ENCODE data around the gene ARMH3.
A peak's percentile ranks its signal among the peaks of the same experiment; 100 is the strongest.

Gene ARMH3

GRCh38 chr10:101857802-101858476, 198.0 kb downstream of the ARMH3 start:
- DNase-seq (ENCODE audit: low read depth in 2 of 2) = no peak

- DNase-seq (ENCODE audit: low read depth in 2 of 2) = no peak
Observed at GRCh38 chr10:101856626-101857025, 199.3 kb downstream of the ARMH3 start.

GRCh38 chr10:101851411-101852116, 204.4 kb downstream of the ARMH3 start:
- no peak for DNase-seq (ENCODE audit: low read depth in 2 of 2)

- no peak for DNase-seq (ENCODE audit: low read depth in 2 of 2)
Observed at GRCh38 chr10:101850749-101851148, 205.2 kb downstream of the ARMH3 start.

GRCh38 chr10:101848894-101849351, 207.1 kb downstream of the ARMH3 start:
- DNase-seq (ENCODE audit: low read depth in 2 of 2) = no peak

- no peak for DNase-seq (ENCODE audit: low read depth in 2 of 2)
Observed at GRCh38 chr10:101848408-101848807, 207.6 kb downstream of the ARMH3 start.

- no peak for DNase-seq (ENCODE audit: low read depth in 2 of 2)
Observed at GRCh38 chr10:101845893-101846292, 210.1 kb downstream of the ARMH3 start.

- no peak for DNase-seq (ENCODE audit: low read depth in 2 of 2)
Observed at GRCh38 chr10:101843032-101844021, 212.6 kb downstream of the ARMH3 start, which contains the start of gene KCNIP2. KCNIP2 (minus strand) TSS chr10:101843800; CDS start chr10:101843568, 232 bp downstream.

GRCh38 chr10:101841826-101842225, 214.1 kb downstream of the ARMH3 start:
- DNase-seq (ENCODE audit: low read depth in 2 of 2) = no peak

- peak; percentile 70 to 71 for DNase-seq (ENCODE audit: low read depth in 2 of 2)
Observed at GRCh38 chr10:101840741-101841453, 215.1 kb downstream of the ARMH3 start.

- DNase-seq (ENCODE audit: low read depth in 2 of 2) = no peak
Observed at GRCh38 chr10:101840102-101840684, 215.8 kb downstream of the ARMH3 start.

- peak; percentile 53 to 63 for DNase-seq (ENCODE audit: low read depth in 2 of 2)
Observed at GRCh38 chr10:101839416-101840063, 216.4 kb downstream of the ARMH3 start.

GRCh38 chr10:101839002-101839401, 217.0 kb downstream of the ARMH3 start:
- no peak for DNase-seq (ENCODE audit: low read depth in 2 of 2)

GRCh38 chr10:101838416-101838970, 217.5 kb downstream of the ARMH3 start:
- DNase-seq (ENCODE audit: low read depth in 2 of 2) = no peak

- no peak for DNase-seq (ENCODE audit: low read depth in 2 of 2)
Observed at GRCh38 chr10:101837748-101838147, 218.2 kb downstream of the ARMH3 start.

- no peak for DNase-seq (ENCODE audit: low read depth in 2 of 2)
Observed at GRCh38 chr10:101835362-101835761, 220.6 kb downstream of the ARMH3 start.

- DNase-seq (ENCODE audit: low read depth in 2 of 2) = no peak
Observed at GRCh38 chr10:101834341-101834740, 221.6 kb downstream of the ARMH3 start.

GRCh38 chr10:101833466-101833865, 222.5 kb downstream of the ARMH3 start:
- no peak for DNase-seq (ENCODE audit: low read depth in 2 of 2)

GRCh38 chr10:101832325-101832771, 223.6 kb downstream of the ARMH3 start:
- no peak for DNase-seq (ENCODE audit: low read depth in 2 of 2)

Data from stimulated activated CD8-positive, alpha-beta memory T cell treated with anti-CD3 and anti-CD28 coated beads, Interleukin-2, amount 100 ng/mL, for 48 hours (primary cell).